HG02938 (cell line): ENCODE data around the gene GGA3.

Source experiments
- ATAC-seq: cut with Tn5 transposase; IDR thresholded peaks from one replicate; pipeline ENCODE4 v1.9.1; 2021; ENCODE audit warnings: mild to moderate bottlenecking, moderate library complexity; ENCODE audit not compliant: unreplicated experiment

GGA3 gene

DNA sequence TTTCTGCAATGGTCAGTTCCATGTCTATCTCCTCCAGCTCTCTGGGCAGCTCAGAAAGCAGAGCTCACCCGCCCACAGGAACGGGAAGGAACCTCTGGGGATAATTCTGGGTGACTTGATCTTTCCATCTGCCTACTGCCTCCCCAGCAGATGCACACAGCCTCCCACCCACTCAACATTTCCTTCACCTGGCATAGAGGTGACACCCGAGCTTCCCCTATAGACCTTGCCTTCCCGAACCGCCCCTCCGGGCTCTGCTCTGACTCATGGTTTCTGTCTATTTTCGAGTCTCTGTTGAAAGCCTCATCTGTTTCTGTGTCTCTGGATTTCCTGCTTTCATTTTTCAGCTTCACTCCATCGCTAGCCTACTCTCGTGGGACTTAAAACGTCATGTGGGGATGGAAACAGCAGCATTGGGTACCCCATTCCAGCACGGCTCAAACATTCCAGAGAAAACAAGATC, 11.4 kb downstream of the GGA3 start:
- peak; percentile 82 for ATAC-seq

- no peak for ATAC-seq
These were observed 11.8 kb downstream of the GGA3 start for GRCh38 chr17:75249564-75249963.

GRCh38 chr17:75246404-75246803, 15.0 kb downstream of the GGA3 start:
- no peak for ATAC-seq

DNA sequence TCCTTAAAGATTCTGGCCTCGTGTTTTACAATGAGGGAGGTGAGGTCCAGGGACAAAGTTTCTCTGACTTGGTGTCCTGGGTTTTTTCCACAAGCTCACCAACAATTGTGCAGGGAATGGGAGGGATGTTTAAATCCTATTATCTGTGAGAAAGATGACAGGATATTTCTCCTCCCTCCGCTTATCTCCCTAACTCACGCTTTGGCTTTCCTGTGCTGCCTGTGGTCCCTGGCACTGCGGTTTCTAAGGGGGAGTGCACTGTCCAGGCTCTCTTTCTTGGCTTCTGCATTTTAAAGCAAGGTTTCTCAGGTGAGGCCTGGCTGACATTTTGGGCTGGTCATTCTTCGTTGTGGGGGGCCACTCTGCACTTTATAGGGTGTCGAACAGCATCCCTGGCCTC, 16.4 kb downstream of the GGA3 start:
- ATAC-seq: no peak

DNA sequence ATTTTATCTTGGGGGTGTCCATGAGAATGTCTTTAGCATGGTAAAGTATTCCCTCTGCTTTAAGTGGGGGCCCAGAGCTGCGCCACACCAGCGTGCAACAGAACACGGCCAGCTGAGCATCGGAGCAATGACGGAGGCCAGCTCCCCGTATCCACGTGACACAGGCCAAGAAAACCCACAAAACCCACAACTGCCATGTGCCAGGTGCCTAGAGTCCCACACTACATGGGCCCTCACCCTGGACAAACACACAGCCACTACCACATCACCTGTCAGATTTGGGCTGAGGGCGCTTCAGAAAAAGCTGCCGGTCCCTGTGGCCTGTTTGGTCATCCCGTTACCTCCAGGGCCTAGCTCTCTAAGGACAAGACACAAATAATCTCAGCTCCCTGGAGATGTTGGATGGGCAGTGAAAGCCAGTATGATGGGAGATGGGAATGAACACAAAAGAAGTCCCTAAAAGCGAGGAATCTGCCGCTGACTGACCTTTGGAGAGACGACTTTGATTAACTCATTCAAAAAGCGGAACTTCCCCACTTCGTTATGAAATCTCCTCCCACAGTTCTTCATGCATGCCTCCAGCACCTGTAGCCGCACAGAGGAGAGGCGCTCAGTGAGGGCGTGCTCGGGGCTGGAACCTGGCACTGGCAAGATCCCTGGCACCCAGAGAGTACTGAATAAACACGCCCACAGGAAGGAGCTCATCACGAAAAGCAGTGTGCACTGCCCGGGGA, 17.1 kb downstream of the GGA3 start:
- no peak for ATAC-seq

- ATAC-seq: no peak
These were observed 18.9 kb downstream of the GGA3 start for GRCh38 chr17:75242461-75243042.

GRCh38 chr17:75241996-75242460, 19.4 kb downstream of the GGA3 start:
- no peak for ATAC-seq

- ATAC-seq: no peak
These were observed 19.9 kb downstream of the GGA3 start for GRCh38 chr17:75241502-75241901.

- ATAC-seq: no peak
These were observed 20.3 kb downstream of the GGA3 start for GRCh38 chr17:75241143-75241430.

DNA sequence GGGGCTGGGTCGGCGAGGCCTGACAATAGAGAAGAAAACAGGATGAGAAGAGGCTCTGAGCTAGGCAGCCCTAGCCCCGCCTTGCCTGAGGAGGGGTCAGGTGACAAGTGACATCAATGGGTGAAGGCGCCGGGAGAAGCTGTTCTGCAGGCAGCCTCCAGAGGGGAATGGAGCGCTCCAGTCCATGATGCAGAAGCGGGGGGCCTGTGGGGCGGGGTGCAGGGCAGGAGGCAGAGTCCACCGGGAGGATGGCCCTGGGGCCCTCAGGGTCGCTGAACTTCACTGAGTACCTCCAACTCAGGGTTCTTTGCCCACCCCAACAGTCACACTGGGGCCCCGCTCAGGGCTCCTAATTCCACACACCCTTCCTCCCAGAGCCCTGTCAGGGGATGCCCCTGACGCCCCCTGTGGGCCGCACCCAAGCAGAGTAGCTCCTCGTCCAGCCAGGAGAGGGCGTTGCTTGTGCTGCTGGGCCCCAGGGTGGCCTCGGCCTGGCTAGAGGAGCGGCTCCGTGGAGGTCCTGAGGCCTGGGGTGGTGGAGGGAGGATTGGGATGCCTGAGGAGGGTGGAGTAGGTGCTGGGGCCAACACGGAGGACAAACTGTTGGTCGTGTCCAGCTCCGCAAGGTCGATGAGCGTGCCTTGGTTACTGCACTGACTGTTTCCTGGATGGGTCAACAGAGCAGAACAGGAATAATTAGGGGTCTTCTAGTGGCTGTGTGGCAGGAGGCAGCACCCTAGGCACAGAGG, 20.8 kb downstream of the GGA3 start:
- ATAC-seq: no peak

GRCh38 chr17:75239778-75240393, 21.5 kb downstream of the GGA3 start:
- ATAC-seq: no peak

- ATAC-seq: no peak
These were observed 22.2 kb downstream of the GGA3 start for GRCh38 chr17:75239214-75239613.

- ATAC-seq: no peak
These were observed 22.7 kb downstream of the GGA3 start for GRCh38 chr17:75238684-75239191.

GRCh38 chr17:75238020-75238580, 23.3 kb downstream of the GGA3 start:
- ATAC-seq: no peak

- no peak for ATAC-seq
These were observed 24.0 kb downstream of the GGA3 start for GRCh38 chr17:75237100-75238014.

- ATAC-seq: no peak
These were observed 28.6 kb downstream of the GGA3 start for GRCh38 chr17:75232786-75233185.

DNA sequence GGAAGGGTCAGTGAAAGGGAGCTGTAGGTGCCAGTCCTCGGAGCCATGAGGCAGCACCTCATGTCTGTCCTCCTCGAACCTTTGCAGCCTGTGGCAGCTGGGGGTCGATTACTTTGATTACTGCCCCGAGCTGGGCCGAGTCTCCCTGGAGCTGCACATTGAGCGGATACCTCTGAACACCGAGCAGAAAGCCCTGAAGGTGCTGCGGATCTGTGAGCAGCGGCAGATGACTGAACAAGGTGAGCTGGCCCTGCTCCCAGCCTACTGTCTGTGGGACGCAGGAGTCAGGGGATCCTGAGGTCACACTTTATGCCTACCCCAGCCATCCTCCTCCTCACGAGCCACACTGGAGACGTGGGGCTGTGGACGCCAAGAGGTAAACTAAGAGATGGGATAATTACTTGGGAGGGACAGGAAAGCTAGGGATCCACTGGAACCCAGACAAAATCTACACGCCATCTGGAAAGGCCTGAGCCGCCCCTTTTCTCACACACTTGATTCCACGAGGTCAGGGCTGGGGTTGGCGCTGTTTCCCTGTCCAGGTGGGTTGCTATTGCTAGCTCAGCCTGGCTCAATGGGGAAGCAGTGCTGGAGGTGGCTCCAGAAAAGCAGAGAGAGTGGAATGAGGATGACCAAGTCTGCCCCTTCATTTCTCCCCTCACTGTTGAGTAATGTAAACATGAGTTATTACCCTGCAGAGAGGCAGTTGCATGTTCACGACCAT, 29.5 kb downstream of the GGA3 start:
- ATAC-seq: no peak

DNA sequence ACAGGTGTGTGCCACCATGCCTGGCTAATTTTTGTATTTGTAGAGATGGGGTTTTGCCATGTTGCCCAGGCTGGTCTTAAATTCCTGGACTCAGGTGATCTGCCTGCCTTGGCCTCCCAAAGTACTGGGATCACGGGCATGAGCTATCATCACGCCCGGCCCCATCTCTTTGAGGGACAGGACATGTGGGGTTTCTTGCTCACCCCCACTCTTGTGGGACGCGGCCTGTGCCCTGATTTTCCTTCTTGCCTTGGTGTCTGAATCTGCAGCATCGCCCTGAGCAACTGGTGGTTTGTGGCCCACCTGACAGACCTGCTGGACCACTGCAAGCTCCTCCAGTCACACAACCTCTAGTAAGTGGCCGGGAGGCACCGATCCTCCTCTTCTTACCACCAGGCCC, 30.3 kb downstream of the GGA3 start:
- ATAC-seq: no peak

DNA sequence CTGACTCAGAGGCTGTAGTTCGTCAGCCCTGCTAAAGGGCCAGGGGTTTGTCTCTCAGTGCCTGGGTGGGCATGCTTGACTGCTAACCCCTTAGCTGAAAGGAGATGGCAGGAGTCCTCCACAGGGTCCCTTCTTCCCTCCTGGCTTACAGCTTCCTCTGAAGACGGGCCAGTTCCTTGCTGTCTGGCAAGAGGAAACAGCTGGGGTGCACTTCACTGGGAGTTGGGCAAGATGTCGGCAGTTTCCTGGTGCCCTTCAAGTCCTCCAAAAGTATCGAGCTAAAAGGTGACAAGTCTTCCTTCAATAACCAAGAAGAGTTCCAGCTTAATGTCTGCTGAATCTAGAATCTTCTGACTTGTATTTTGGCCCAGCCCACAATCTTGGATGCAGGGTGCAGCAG, 32.6 kb downstream of the GGA3 start:
- no peak for ATAC-seq
